Measurements from ENCODE around the gene CDH24.
A peak's percentile ranks its signal among the peaks of the same experiment; 100 is the strongest.

CDH24 gene

DNA sequence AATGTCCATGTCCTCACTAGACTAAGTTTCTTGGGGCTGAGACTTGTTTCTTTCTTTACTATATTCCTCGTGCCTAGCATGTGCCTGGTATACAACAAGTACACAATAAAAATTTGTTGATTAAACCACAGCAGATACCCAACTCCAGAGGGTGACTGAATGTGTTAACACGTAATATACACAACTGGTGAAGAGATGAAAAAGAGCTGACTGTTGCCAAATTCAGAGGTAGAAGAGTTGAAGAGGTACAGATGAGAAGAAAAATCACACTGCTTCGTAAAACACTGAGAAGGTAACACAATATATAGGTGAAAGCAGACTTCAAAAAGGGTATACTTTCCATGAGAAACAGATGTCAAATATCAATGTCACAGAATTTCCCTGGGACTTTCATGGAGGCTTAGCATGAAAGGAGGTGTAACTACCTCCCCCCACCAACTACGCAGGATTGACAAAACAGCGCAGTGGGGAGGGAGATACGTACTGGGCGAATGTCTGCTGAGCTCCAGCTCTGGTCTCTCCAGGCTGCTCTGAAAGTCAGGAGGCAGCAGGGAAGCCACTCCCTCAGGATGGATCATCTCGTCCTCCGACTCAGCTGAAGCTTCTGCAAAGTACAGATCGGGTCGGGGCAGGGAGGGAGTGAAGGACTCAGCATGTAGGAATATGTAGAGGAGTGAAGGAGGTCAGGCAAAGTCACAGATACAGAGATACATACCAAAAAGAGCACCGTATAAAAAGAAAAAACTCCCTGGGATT lies 32.4 kb upstream of the CDH24 start:
- no peak overlapping the region for H3K4me3 ChIP-seq (ENCODE audit: low read length)
- DNase-seq (ENCODE audit: low read depth) = peak; percentile 15
- TF ChIP-seq, protein P1, sequence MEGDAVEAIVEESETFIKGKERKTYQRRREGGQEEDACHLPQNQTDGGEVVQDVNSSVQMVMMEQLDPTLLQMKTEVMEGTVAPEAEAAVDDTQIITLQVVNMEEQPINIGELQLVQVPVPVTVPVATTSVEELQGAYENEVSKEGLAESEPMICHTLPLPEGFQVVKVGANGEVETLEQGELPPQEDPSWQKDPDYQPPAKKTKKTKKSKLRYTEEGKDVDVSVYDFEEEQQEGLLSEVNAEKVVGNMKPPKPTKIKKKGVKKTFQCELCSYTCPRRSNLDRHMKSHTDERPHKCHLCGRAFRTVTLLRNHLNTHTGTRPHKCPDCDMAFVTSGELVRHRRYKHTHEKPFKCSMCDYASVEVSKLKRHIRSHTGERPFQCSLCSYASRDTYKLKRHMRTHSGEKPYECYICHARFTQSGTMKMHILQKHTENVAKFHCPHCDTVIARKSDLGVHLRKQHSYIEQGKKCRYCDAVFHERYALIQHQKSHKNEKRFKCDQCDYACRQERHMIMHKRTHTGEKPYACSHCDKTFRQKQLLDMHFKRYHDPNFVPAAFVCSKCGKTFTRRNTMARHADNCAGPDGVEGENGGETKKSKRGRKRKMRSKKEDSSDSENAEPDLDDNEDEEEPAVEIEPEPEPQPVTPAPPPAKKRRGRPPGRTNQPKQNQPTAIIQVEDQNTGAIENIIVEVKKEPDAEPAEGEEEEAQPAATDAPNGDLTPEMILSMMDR (IDR thresholded peaks at IDR 0.05; ENCODE audit: insufficient read depth, low read depth, low read length, missing control alignments) = no peak

DNA sequence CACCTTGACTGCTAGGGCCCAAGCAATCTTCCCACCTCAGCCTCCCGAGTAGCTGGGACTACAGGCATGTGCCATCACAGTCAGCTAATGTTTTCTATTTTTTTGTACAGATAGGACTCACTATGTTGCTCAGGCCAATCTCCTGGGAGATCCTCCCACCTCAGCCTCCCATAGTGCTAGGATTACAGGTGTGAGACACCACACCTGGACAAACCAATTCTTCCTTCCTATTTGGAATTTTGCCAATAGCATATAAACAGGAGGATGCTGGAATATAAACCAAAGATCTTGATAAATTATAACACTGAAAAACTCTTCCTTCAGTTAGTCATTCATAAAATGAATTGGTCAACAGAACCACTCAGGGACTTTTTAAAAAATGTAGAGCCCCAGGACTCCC lies 29.2 kb upstream of the CDH24 start:
- DNase-seq (ENCODE audit: low read depth) = no peak
- TF ChIP-seq, protein P1 (IDR thresholded peaks at IDR 0.05; ENCODE audit: insufficient read depth, low read depth, low read length, missing control alignments) = no peak
- H3K4me3 ChIP-seq (ENCODE audit: low read length) = no peak overlapping the region

DNA sequence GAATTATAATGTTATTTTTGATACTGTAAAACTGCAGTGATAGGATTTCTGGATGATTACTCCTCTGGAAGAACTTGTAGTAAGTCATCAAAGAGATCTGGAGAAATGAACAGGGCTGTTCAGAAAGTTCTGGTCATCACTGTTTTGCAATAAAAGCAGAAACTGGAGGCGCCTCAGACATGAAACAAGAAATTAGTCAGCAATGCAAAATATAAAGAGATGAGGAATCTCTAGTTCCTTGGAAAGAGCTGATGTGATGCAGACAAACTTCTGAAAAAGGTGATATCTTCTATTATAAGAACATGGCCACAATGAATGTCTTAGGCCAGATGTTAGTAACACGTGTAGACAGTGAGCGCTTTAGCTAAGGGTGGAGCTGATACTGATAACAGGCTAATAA lies 28.1 kb upstream of the CDH24 start:
- TF ChIP-seq, protein P1 (IDR thresholded peaks at IDR 0.05; ENCODE audit: insufficient read depth, low read depth, low read length, missing control alignments) = no peak
- H3K4me3 ChIP-seq (ENCODE audit: low read length) = no peak overlapping the region
- DNase-seq (ENCODE audit: low read depth) = peak; percentile 54

- no peak overlapping the region for H3K4me3 ChIP-seq (ENCODE audit: low read length)
- no peak for DNase-seq (ENCODE audit: low read depth)
- TF ChIP-seq, protein P1 (IDR thresholded peaks at IDR 0.05; ENCODE audit: insufficient read depth, low read depth, low read length, missing control alignments) = no peak
Observed at GRCh38 chr14:23080474-23080873, 23.2 kb upstream of the CDH24 start.

- DNase-seq (ENCODE audit: low read depth) = no peak
- TF ChIP-seq, protein P1 (IDR thresholded peaks at IDR 0.05; ENCODE audit: insufficient read depth, low read depth, low read length, missing control alignments) = no peak
- no peak overlapping the region for H3K4me3 ChIP-seq (ENCODE audit: low read length)
Observed at GRCh38 chr14:23079716-23080115, 22.4 kb upstream of the CDH24 start.

DNA sequence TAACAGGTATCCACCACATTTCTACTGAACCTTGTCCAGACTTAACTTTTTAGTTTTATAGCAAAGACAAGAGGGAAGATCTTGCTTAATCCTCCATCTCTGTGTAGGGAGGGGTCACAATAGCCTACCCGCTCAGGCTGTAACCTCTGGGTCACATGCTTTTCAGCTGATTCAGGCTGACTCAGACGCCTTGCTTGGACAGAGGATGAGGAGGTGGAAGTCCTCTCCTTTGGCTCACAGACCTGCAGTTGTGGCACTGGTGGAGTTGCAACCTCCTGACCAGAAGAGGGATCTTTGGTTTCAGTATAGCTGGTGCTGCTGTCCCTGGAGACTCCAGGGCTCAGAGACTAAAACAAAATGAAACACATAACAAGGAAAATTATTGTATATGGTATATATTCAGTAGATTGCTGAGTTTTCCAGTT lies 21.4 kb upstream of the CDH24 start:
- DNase-seq (ENCODE audit: low read depth) = peak; percentile 85
- TF ChIP-seq, protein P1 (IDR thresholded peaks at IDR 0.05; ENCODE audit: insufficient read depth, low read depth, low read length, missing control alignments) = peak; percentile 7
- no peak overlapping the region for H3K4me3 ChIP-seq (ENCODE audit: low read length)

- TF ChIP-seq, protein P1 (IDR thresholded peaks at IDR 0.05; ENCODE audit: insufficient read depth, low read depth, low read length, missing control alignments) = no peak
- DNase-seq (ENCODE audit: low read depth) = no peak
- no peak overlapping the region for H3K4me3 ChIP-seq (ENCODE audit: low read length)
Observed at GRCh38 chr14:23077962-23078361, 20.6 kb upstream of the CDH24 start.
